SK-N-SH (cell line): Measurements from ENCODE around the gene FOXF1. TPM values are rescaled to one million over a fixed set of nuclear protein-coding genes. Genes with fewer than 3 reads are reported as not detected.

ENCODE experiments used
- CTCF ChIA-PET: fragments of 300-600, 350-600 bp; formaldehyde crosslinking; extraction: SDS; loops from one replicate; lab custom pipeline; 2021; lab: Yijun Ruan, JAX
- POLR2A ChIA-PET: fragments of 350-600 bp; sonication (Branson Sonifier 250); formaldehyde crosslinking; extraction: SDS; loops from one replicate; lab custom pipeline; 2020; ENCODE audit warnings: antibody characterized with exemption, inconsistent platforms; lab: Yijun Ruan, JAX
- DNase-seq: peaks from one replicate; pipeline ENCODE4 v3.0.0; 2012
- H2AFZ ChIP-seq: fragments of 200-600 bp; sonication (generic); 2 replicates; pipeline ENCODE4 v1.8.1; 2016; ENCODE audit warnings: antibody characterized with exemption, mild to moderate bottlenecking, low read depth
- H3F3A ChIP-seq: fragments of 200-600 bp; sonication (generic); replicated peaks from 2 replicates; pipeline ENCODE3; 2016; ENCODE audit warnings: antibody characterized with exemption, mild to moderate bottlenecking; ENCODE audit not compliant: insufficient read depth
- H3K27ac ChIP-seq, 2 experiments: fragments of 200-500 bp in 1 of 2; fragments of 200-600 bp in 1 of 2; sonication (Bioruptor generic) in 1 of 2; sonication (generic), shearing (Covaris generic) in 1 of 2; 2 replicates each; pipeline versions ENCODE4 v1.5.1 to v1.6.1; 2014 to 2016; ENCODE audit warnings: low read depth in 2 of 2, inconsistent platforms in 1 of 2, low read length in 1 of 2, mild to moderate bottlenecking in 1 of 2, mixed read lengths in 1 of 2
- H3K27me3 ChIP-seq: fragments of 200-600 bp; sonication (generic), shearing (Covaris generic); 2 replicates; pipeline ENCODE4 v1.6.1; 2016; ENCODE audit warnings: mixed run types; ENCODE audit not compliant: insufficient read depth
- H3K36me3 ChIP-seq, 2 experiments: fragments of 200-500 bp in 1 of 2; fragments of 200-600 bp in 1 of 2; sonication (Bioruptor generic) in 1 of 2; sonication (generic) in 1 of 2; replicated peaks in 1 of 2; 2 replicates each; pipeline versions ENCODE3 to v1.5.1; 2014 to 2016; ENCODE audit warnings: low read length in 1 of 2, mild to moderate bottlenecking in 1 of 2; ENCODE audit not compliant: insufficient read depth in 2 of 2, control insufficient read depth in 1 of 2
- H3K4me1 ChIP-seq, 2 experiments: fragments of 200-500 bp in 1 of 2; fragments of 200-600 bp in 1 of 2; sonication (Bioruptor generic) in 1 of 2; sonication (generic), shearing (Covaris generic) in 1 of 2; 2 replicates each; pipeline versions ENCODE4 v1.5.1 to v1.6.1; 2014 to 2016; ENCODE audit warnings: low read depth in 1 of 2, low read length in 1 of 2, mixed run types in 1 of 2; ENCODE audit not compliant: insufficient read depth in 2 of 2, control insufficient read depth in 1 of 2
- H3K4me2 ChIP-seq: fragments of 200-600 bp; sonication (generic), shearing (Covaris generic); 2 replicates; pipeline ENCODE4 v1.6.1; 2017; ENCODE audit warnings: mixed run types
- H3K4me3 ChIP-seq, 2 experiments: fragments of 200-500 bp in 1 of 2; fragments of 200-600 bp in 1 of 2; sonication (Bioruptor generic) in 1 of 2; sonication (generic), shearing (Covaris generic) in 1 of 2; 2 replicates each; pipeline versions ENCODE4 v1.5.1 to v1.8.1; 2014 to 2016; ENCODE audit warnings: low read depth in 2 of 2, inconsistent platforms in 1 of 2, low read length in 1 of 2, mild to moderate bottlenecking in 1 of 2, mixed read lengths in 1 of 2, moderate library complexity in 1 of 2
- H3K79me2 ChIP-seq: fragments of 200-600 bp; sonication (generic); 2 replicates; pipeline ENCODE4 v1.8.1; 2017; ENCODE audit warnings: mild to moderate bottlenecking; ENCODE audit not compliant: insufficient read depth
- H3K9ac ChIP-seq: fragments of 200-600 bp; sonication (generic); 2 replicates; pipeline ENCODE4 v1.6.1; 2017; ENCODE audit warnings: mixed run types
- H3K9me2 ChIP-seq: fragments of 200-600 bp; sonication (generic); 2 replicates; pipeline ENCODE4 v1.6.1; 2017; ENCODE audit warnings: mixed run types
- H3K9me3 ChIP-seq: fragments of 200-600 bp; sonication (generic); 2 replicates; pipeline ENCODE4 v1.6.1; 2017; ENCODE audit warnings: mixed run types, mild to moderate bottlenecking, moderate library complexity
- H4K20me1 ChIP-seq: fragments of 200-600 bp; sonication (generic); 2 replicates; pipeline ENCODE4 v1.6.1; 2017; ENCODE audit warnings: mild to moderate bottlenecking, mixed run types; ENCODE audit not compliant: insufficient read depth
- FOSL2 ChIP-seq: IDR thresholded peaks from 2 replicates; pipeline ENCODE4 v1.4.0; 2012; ENCODE audit warnings: low read depth, mild to moderate bottlenecking, moderate library complexity, borderline replicate concordance
- FOXJ3 ChIP-seq: sonication (generic); formaldehyde crosslinking; IDR thresholded peaks from 2 replicates; pipeline ENCODE4 v1.5.1; 2020; ENCODE audit warnings: mild to moderate bottlenecking, missing genetic modification reagents
- GATA2 ChIP-seq: sonication (generic); formaldehyde crosslinking; IDR thresholded peaks from 2 replicates; pipeline ENCODE4 v1.5.0; 2020; ENCODE audit warnings: mild to moderate bottlenecking, missing genetic modification reagents
- JUND ChIP-seq: IDR thresholded peaks from 2 replicates; pipeline ENCODE4 v1.4.0; 2012
- MEF2A ChIP-seq: IDR thresholded peaks from 2 replicates; pipeline ENCODE4 v1.4.0; 2012; ENCODE audit warnings: low read depth, borderline replicate concordance
- MXI1 ChIP-seq: IDR thresholded peaks from 2 replicates; pipeline ENCODE4 v1.6.1; 2012; ENCODE audit warnings: mild to moderate bottlenecking, low read depth, low read length, improper control_type of control experiment
- NFIC ChIP-seq: IDR thresholded peaks from 2 replicates; pipeline ENCODE4 v1.4.0; 2012; ENCODE audit warnings: borderline replicate concordance
- POLR2AphosphoS5 ChIP-seq: IDR thresholded peaks from 2 replicates; pipeline ENCODE4 v1.6.1; 2012; ENCODE audit warnings: low read depth, low read length
- RFX5 ChIP-seq: IDR thresholded peaks from 2 replicates; pipeline ENCODE4 v1.6.1; 2012; ENCODE audit warnings: mild to moderate bottlenecking, improper control_type of control experiment, low read length
- SIN3A ChIP-seq: IDR thresholded peaks from 2 replicates; pipeline ENCODE4 v1.6.1; 2012; ENCODE audit warnings: low read depth, mild to moderate bottlenecking, low read length, moderate library complexity, borderline replicate concordance
- TCF12 ChIP-seq: IDR thresholded peaks from 2 replicates; pipeline ENCODE4 v1.4.0; 2012
- TEAD4 ChIP-seq: IDR thresholded peaks from 2 replicates; pipeline ENCODE4 v1.4.0; 2012; ENCODE audit warnings: mild to moderate bottlenecking, borderline replicate concordance; ENCODE audit not compliant: insufficient read depth
- YY1 ChIP-seq: IDR thresholded peaks from 2 replicates; pipeline ENCODE4 v1.4.0; 2012; ENCODE audit warnings: low read depth, mild to moderate bottlenecking
- WGBS: methylation state at CpG from one replicate; pipeline ENCODE4 v1.1.6; 2017; ENCODE audit warnings: low lambda C conversion rate; 5-methylcytosine and 5-hydroxymethylcytosine counted together
- polyA plus RNA-seq, 3 experiments: library from polyadenylated mRNA; depleted of rRNA; stranded (reverse); fragments of >200 nt; gene quantifications; 2 replicates each; pipeline ENCODE4 v1.2.3, GENCODE V29; 2012
- TF ChIP-seq, protein P1 (sequence below): fragments of 150-350 bp; IDR thresholded peaks from 2 replicates; pipeline ENCODE4 v1.6.1; 2017; ENCODE audit warnings: antibody characterized with exemption, low read length, low read depth, borderline replicate concordance
- TF ChIP-seq, protein P2 (sequence below): IDR thresholded peaks from 2 replicates; pipeline ENCODE4 v1.4.0; 2012; ENCODE audit warnings: low read depth
- TF ChIP-seq, protein P3 (sequence below): fragments of 150-350 bp; IDR thresholded peaks from 2 replicates; pipeline ENCODE4 v1.6.1; 2016; ENCODE audit warnings: mild to moderate bottlenecking, low read depth, low read length
- TF ChIP-seq, protein P4 (sequence below): IDR thresholded peaks from 2 replicates; pipeline ENCODE4 v1.6.1; 2012; ENCODE audit warnings: mild to moderate bottlenecking, low read depth, low read length, moderate library complexity

The FOXF1 gene
- polyA plus RNA-seq, 1 of the 3 experiments (the other 2 are of a cell fraction) = 0.02 TPM

DNA sequence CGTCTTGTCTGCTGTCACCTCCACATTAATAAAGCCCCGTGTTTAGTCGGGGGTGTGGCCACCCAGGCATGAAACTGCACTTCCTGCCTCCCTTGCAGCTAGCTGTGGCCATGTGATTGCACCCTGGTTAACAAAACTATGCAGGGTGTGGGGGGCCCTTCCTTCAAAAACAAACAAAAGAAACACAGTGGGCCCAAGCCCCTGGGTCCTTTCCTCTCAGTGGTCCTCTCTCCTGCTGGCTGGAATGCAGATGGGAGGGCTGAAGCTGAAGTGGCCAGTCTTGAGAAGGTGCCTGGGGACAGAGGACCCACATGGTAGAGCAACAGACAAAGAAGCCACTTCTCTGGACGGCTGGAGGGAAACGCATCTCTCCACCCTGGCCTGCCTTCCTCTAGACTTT is 38.0 kb upstream of the FOXF1 start (continued):
- TF ChIP-seq, protein P1, sequence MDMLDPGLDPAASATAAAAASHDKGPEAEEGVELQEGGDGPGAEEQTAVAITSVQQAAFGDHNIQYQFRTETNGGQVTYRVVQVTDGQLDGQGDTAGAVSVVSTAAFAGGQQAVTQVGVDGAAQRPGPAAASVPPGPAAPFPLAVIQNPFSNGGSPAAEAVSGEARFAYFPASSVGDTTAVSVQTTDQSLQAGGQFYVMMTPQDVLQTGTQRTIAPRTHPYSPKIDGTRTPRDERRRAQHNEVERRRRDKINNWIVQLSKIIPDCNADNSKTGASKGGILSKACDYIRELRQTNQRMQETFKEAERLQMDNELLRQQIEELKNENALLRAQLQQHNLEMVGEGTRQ = no peak
- TF ChIP-seq, protein P2, sequence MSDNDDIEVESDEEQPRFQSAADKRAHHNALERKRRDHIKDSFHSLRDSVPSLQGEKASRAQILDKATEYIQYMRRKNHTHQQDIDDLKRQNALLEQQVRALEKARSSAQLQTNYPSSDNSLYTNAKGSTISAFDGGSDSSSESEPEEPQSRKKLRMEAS = no peak
- no peak for TF ChIP-seq SIN3A
- TF ChIP-seq, all 33 proteins: peak for 0

DNA sequence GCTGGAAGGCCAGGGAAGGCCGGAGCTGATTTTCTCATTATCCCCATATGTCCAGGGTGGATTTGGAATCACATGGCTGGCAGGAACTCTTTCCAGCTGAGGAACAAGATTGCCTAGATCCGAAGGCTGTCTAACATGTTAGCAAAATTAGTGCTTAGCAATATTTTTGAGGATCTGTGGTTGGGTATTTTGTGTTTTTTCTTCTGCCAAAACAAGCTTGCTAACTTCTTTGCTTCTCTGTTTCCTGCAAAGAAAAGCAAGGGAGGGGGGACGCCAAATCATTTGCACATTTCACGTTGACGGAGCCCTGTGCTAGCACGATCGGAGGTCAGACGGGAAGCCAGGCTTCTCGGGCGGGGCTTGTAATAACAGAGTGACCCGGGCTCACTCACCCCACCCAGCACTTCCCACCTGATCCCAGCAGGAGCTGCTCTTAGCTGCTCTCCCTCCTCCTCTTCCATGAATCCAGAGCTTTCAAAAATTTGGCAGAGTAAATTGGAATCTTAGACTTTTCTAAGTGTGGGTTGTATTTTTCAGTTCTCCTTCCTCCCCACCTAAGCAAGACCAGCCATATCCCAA is 33.3 kb upstream of the FOXF1 start:
- POLR2A ChIA-PET = no interaction called here

More for the DNA sequence above, 33.3 kb upstream of the FOXF1 start:
- H3K27ac ChIP-seq = no peak overlapping the region
- 41% methylated on average over 10 of the region's 11 CpGs for WGBS
- peaks cover 78% of the 10 kb centered on the region for H3K27me3 ChIP-seq
- H3K4me2 ChIP-seq = no peak overlapping the region
- TF ChIP-seq YY1 = no peak
- no peak for TF ChIP-seq POLR2AphosphoS5
- TF ChIP-seq MXI1 = no peak
- TF ChIP-seq RFX5 = no peak
- TF ChIP-seq GATA2 (CRISPR knock-in tag) = no peak
- TF ChIP-seq FOSL2 = no peak
- no peak for TF ChIP-seq SIN3A
- TF ChIP-seq TEAD4 = no peak
- TF ChIP-seq, protein P3, sequence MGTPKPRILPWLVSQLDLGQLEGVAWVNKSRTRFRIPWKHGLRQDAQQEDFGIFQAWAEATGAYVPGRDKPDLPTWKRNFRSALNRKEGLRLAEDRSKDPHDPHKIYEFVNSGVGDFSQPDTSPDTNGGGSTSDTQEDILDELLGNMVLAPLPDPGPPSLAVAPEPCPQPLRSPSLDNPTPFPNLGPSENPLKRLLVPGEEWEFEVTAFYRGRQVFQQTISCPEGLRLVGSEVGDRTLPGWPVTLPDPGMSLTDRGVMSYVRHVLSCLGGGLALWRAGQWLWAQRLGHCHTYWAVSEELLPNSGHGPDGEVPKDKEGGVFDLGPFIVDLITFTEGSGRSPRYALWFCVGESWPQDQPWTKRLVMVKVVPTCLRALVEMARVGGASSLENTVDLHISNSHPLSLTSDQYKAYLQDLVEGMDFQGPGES = no peak
- no peak for TF ChIP-seq TCF12
- no peak for TF ChIP-seq MEF2A
- TF ChIP-seq, protein P4, sequence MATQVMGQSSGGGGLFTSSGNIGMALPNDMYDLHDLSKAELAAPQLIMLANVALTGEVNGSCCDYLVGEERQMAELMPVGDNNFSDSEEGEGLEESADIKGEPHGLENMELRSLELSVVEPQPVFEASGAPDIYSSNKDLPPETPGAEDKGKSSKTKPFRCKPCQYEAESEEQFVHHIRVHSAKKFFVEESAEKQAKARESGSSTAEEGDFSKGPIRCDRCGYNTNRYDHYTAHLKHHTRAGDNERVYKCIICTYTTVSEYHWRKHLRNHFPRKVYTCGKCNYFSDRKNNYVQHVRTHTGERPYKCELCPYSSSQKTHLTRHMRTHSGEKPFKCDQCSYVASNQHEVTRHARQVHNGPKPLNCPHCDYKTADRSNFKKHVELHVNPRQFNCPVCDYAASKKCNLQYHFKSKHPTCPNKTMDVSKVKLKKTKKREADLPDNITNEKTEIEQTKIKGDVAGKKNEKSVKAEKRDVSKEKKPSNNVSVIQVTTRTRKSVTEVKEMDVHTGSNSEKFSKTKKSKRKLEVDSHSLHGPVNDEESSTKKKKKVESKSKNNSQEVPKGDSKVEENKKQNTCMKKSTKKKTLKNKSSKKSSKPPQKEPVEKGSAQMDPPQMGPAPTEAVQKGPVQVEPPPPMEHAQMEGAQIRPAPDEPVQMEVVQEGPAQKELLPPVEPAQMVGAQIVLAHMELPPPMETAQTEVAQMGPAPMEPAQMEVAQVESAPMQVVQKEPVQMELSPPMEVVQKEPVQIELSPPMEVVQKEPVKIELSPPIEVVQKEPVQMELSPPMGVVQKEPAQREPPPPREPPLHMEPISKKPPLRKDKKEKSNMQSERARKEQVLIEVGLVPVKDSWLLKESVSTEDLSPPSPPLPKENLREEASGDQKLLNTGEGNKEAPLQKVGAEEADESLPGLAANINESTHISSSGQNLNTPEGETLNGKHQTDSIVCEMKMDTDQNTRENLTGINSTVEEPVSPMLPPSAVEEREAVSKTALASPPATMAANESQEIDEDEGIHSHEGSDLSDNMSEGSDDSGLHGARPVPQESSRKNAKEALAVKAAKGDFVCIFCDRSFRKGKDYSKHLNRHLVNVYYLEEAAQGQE = no peak
- TF ChIP-seq FOXJ3 (CRISPR knock-in tag) = no peak
- no peak for TF ChIP-seq NFIC
- no peak for TF ChIP-seq JUND
- H3K9me2 ChIP-seq = no peaks in the 10 kb centered on the region
- no peaks in the 10 kb centered on the region for H3F3A ChIP-seq
- H3K9me3 ChIP-seq = no peaks in the 10 kb centered on the region
- DNase-seq = no peak
- CTCF ChIA-PET = interaction anchor here (1.3 kb wide), 1 partner anchor 404 kb away, joined by 3 read pairs; no protein-coding TSS in a partner anchor
- H3K4me3 ChIP-seq = no peak overlapping the region
- no peaks in the 10 kb centered on the region for H4K20me1 ChIP-seq
- H3K36me3 ChIP-seq = no peaks in the 10 kb centered on the region
- H3K79me2 ChIP-seq = no peaks in the 10 kb centered on the region
- H3K9ac ChIP-seq = no peak overlapping the region
- no peaks in the 10 kb centered on the region; a peak in 1 of 4 replicates for H3K4me1 ChIP-seq
- H2AFZ ChIP-seq = no peak overlapping the region
